Adipose tissue (tissue), 3 donors: ENCODE results near the gene PAQR5. TPM values are rescaled to one million over a fixed set of nuclear protein-coding genes. Genes with fewer than 3 reads are reported as not detected.
"Not testable (repeated sequence)": the region's sequence is repeated elsewhere in the genome, so short reads cannot be mapped to it uniquely, and the experiment has no call there.

Source experiments
- H3K27ac ChIP-seq: one replicate; pipeline ENCODE4 v1.5.1; 2013; ENCODE audit warnings: low read depth, low read length
- WGBS, 3 donors: extraction: QIAGEN DNeasy Blood & Tissue Kit; methylation state at CpG; one replicate each; pipeline ENCODE4 v1.1.7; 2013; 5-methylcytosine and 5-hydroxymethylcytosine counted together
- polyA plus RNA-seq, 3 donors: library from polyadenylated mRNA; stranded (reverse); fragments of 200-250 nt; gene quantifications; one replicate each; pipeline ENCODE4 v1.2.3, GENCODE V29; 2013
- donor health status: healthy with polysubstance abuse.
- donor health status: Bipolar disorder and iron deficiency.
- donor health status: healthy.

PAQR5 gene
- polyA plus RNA-seq, 3 donors = 0.11 to 2.5 (median 0.43) TPM

- 82 to 97% (median 97%) methylated on average over 1 of the region's 1 CpG for WGBS, 3 donors
Observed at GRCh38 chr15:69433831-69434230, 135.1 kb downstream of the PAQR5 start.

GRCh38 chr15:69434238-69434637, 135.5 kb downstream of the PAQR5 start:
- no peak overlapping the region for H3K27ac ChIP-seq
- 91 to 98% (median 95%) methylated on average over 5 of the region's 5 CpGs for WGBS, 3 donors

More at GRCh38 chr15:69433831-69434230, 135.1 kb downstream of the PAQR5 start:
- H3K27ac ChIP-seq = no peak overlapping the region

GRCh38 chr15:69434679-69435078, 136.0 kb downstream of the PAQR5 start:
- H3K27ac ChIP-seq = no peak overlapping the region
- 96 to 98% (median 97%) methylated on average over 18 of the region's 18 CpGs for WGBS, 3 donors

GRCh38 chr15:69435985-69436384, 137.3 kb downstream of the PAQR5 start:
- 84 to 99% (median 93%) methylated on average over 4 of the region's 4 CpGs for WGBS, 3 donors

GRCh38 chr15:69436951-69437350, 138.2 kb downstream of the PAQR5 start:
- WGBS, 3 donors = 86 to 95% (median 89%) methylated on average over 4 of the region's 4 CpGs
- H3K27ac ChIP-seq = no peak overlapping the region

More at GRCh38 chr15:69435985-69436384, 137.3 kb downstream of the PAQR5 start:
- H3K27ac ChIP-seq = no peak overlapping the region

- 67 to 90% (median 82%) methylated on average over 4 of the region's 4 CpGs for WGBS, 3 donors
Observed at GRCh38 chr15:69439623-69440022, 140.9 kb downstream of the PAQR5 start.

GRCh38 chr15:69443032-69443611, 144.4 kb downstream of the PAQR5 start:
- no peak overlapping the region for H3K27ac ChIP-seq
- WGBS, 3 donors = 88 to 95% (median 91%) methylated on average over 5 of the region's 5 CpGs

More at GRCh38 chr15:69439623-69440022, 140.9 kb downstream of the PAQR5 start:
- H3K27ac ChIP-seq = no peak overlapping the region

GRCh38 chr15:69444686-69445085, 146.0 kb downstream of the PAQR5 start:
- no peak overlapping the region for H3K27ac ChIP-seq
- WGBS, 3 donors = 96 to 98% (median 97%) methylated on average over 7 of the region's 7 CpGs

GRCh38 chr15:69446953-69447352, 148.2 kb downstream of the PAQR5 start:
- 89 to 98% (median 90%) methylated on average over 2 of the region's 2 CpGs for WGBS, 3 donors
- no peak overlapping the region for H3K27ac ChIP-seq

- 97 to 98% (median 97%) methylated on average over 4 of the region's 4 CpGs for WGBS, 3 donors
Observed at GRCh38 chr15:69450221-69450620, 151.5 kb downstream of the PAQR5 start.

GRCh38 chr15:69450968-69451695, 152.4 kb downstream of the PAQR5 start:
- 90 to 95% (median 93%) methylated on average over 12 of the region's 12 CpGs for WGBS, 3 donors
- H3K27ac ChIP-seq = no peak overlapping the region

More at GRCh38 chr15:69450221-69450620, 151.5 kb downstream of the PAQR5 start:
- H3K27ac ChIP-seq = not testable (repeated sequence)

GRCh38 chr15:69451951-69452691, 153.4 kb downstream of the PAQR5 start:
- WGBS, 3 donors = 12 to 19% (median 17%) methylated on average over 32 of the region's 32 CpGs
- peak overlapping the region; percentile 43 for H3K27ac ChIP-seq

- peak within 1 kb of the TSS; percentile 43 for H3K27ac ChIP-seq
- 0% methylated on average over 75 to 77 of the region's 77 CpGs for WGBS, 3 donors
Observed at GRCh38 chr15:69452692-69453521, 154.2 kb downstream of the PAQR5 start, which contains the start of gene RPLP1. RPLP1 (plus strand) TSS chr15:69452818; CDS start chr15:69452949, 131 bp downstream.

GRCh38 chr15:69454953-69455352, 156.2 kb downstream of the PAQR5 start:
- no peak overlapping the region for H3K27ac ChIP-seq
- 52 to 57% (median 53%) methylated on average over 5 of the region's 5 CpGs for WGBS, 3 donors

GRCh38 chr15:69456208-69457166, 157.8 kb downstream of the PAQR5 start:
- WGBS, 3 donors = 87 to 90% (median 87%) methylated on average over 13 of the region's 13 CpGs
- no peak overlapping the region for H3K27ac ChIP-seq
